Esophagus muscularis mucosa (tissue), 4 donors: ENCODE measurements around the gene FKBP1B.

Experiments
- CTCF ChIP-seq, 3 experiments: fragments of 200-600 bp in 2 of 3; fragments of 450-650 bp in 1 of 3; sonication (generic) in 2 of 3; IDR thresholded peaks; one replicate each; pipeline ENCODE4 v1.5.1; 2017 to 2019; ENCODE audit warnings: antibody characterized with exemption in 3 of 3, mild to moderate bottlenecking in 2 of 3, moderate library complexity in 1 of 3
- EP300 ChIP-seq: sonication (generic); formaldehyde crosslinking; IDR thresholded peaks from one replicate; pipeline ENCODE4 v1.6.1; 2017; ENCODE audit warnings: antibody characterized with exemption
- POLR2AphosphoS5 ChIP-seq, 2 donors: sonication (generic); formaldehyde crosslinking; IDR thresholded peaks; one replicate each; pipeline ENCODE4 v1.6.1; 2017; ENCODE audit warnings: antibody characterized with exemption in 2 of 2

DNA sequence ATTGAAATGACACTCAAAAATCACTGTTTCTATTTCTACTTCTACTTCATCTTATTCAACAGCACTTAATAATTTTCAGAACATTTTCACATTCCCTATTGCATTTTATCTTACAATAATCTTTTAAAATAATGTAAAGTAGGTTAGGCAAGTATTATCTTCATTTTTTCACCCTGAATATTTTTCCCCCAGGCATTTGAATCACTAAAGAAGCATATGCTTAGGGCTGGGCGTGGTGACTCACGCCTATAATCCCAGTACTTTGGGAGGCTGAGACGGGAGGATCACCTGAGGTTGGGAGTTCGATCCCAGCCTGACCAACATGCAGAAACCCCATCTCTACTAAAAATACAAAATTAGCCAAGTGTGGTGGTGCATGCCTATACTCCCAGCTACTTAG is 9.0 kb upstream of the FKBP1B start:
- TF ChIP-seq CTCF (IDR thresholded peaks at IDR 0.05) = no peak
- no peak for TF ChIP-seq POLR2AphosphoS5 (IDR thresholded peaks at IDR 0.05)
- TF ChIP-seq EP300 = no peak
